H1 (cell line): ENCODE results near the gene IZUMO4. TPM values are rescaled to one million over a fixed set of nuclear protein-coding genes. Genes with fewer than 3 reads are reported as not detected.

Source experiments
- CTCF ChIA-PET: fragments of 300-600 bp; sonication (Branson Sonifier 250); formaldehyde crosslinking; loops from one replicate; lab custom pipeline; 2021; ENCODE audit not compliant: partially characterized antibody; lab: Charles Lee
- POLR2A ChIA-PET: fragments of 300-600 bp; sonication (Branson Sonifier 250); formaldehyde crosslinking; loops from one replicate; lab custom pipeline; 2021; ENCODE audit warnings: inconsistent platforms; ENCODE audit not compliant: partially characterized antibody; lab: Charles Lee
- DNase-seq, 2 experiments: peaks; one replicate each; pipeline versions ENCODE4 v3.0.0 to v3.0.0-alpha.2; 2010 to 2022; ENCODE audit warnings: low spot score in 2 of 2, low read depth in 1 of 2, mixed read lengths in 1 of 2
- FAIRE-seq: peaks from 2 replicates; lab custom pipeline; 2011; peaks lifted over from hg19 to GRCh38; lab: Jason Lieb, UNC
- H2AFZ ChIP-seq: 2 replicates; pipeline ENCODE4 v1.8.1; 2012; ENCODE audit warnings: low read length, inconsistent platforms
- H2AK5ac ChIP-seq: 2 replicates; pipeline ENCODE4 v1.6.1; 2013; ENCODE audit warnings: low read depth, low read length
- H2BK120ac ChIP-seq: replicated peaks from 2 replicates; pipeline ENCODE3; 2013; ENCODE audit warnings: low read depth, low read length, inconsistent platforms
- H2BK12ac ChIP-seq: 2 replicates; pipeline ENCODE4 v1.6.1; 2013; ENCODE audit warnings: low read depth, low read length
- H2BK15ac ChIP-seq: 2 replicates; pipeline ENCODE4 v1.6.1; 2013; ENCODE audit warnings: low read length
- H2BK20ac ChIP-seq: 2 replicates; pipeline ENCODE4 v1.6.1; 2013; ENCODE audit warnings: low read length
- H2BK5ac ChIP-seq: 2 replicates; pipeline ENCODE4 v1.6.1; 2013; ENCODE audit warnings: low read depth, low read length
- H3K14ac ChIP-seq: 2 replicates; pipeline ENCODE4 v1.6.1; 2013; ENCODE audit warnings: inconsistent platforms; ENCODE audit not compliant: insufficient read length
- H3K18ac ChIP-seq: 2 replicates; pipeline ENCODE4 v1.6.1; 2013; ENCODE audit warnings: low read length; ENCODE audit errors: extremely low read depth
- H3K23ac ChIP-seq: 2 replicates; pipeline ENCODE4 v1.6.1; 2013; ENCODE audit warnings: inconsistent platforms; ENCODE audit not compliant: insufficient read length
- H3K23me2 ChIP-seq: 2 replicates; pipeline ENCODE4 v1.6.1; 2013; ENCODE audit warnings: low read depth, low read length
- H3K27ac ChIP-seq: 2 replicates; pipeline ENCODE4 v1.6.1; 2011; ENCODE audit warnings: low read depth, low read length, inconsistent platforms
- H3K27me3 ChIP-seq, 4 experiments: replicated peaks in 1 of 4; 1 replicate in 1 of 4; 2 replicates in 3 of 4; pipeline versions ENCODE4 v1.6.1 to v1.8.1; 2011 to 2013; ENCODE audit warnings: low read length in 3 of 4, mild to moderate bottlenecking in 3 of 4, inconsistent platforms in 2 of 4, mixed read lengths in 2 of 4, moderate library complexity in 1 of 4; ENCODE audit not compliant: control insufficient read depth in 3 of 4, insufficient read depth in 3 of 4; ENCODE audit errors: extremely low read depth in 1 of 4
- H3K36me3 ChIP-seq, 4 experiments: 2 replicates each; pipeline versions ENCODE4 v1.6.1 to v1.8.1; 2011 to 2013; ENCODE audit warnings: mild to moderate bottlenecking in 4 of 4, low read length in 3 of 4, moderate library complexity in 2 of 4, control low read depth in 1 of 4, inconsistent platforms in 1 of 4; ENCODE audit not compliant: insufficient read depth in 4 of 4, control insufficient read depth in 2 of 4
- H3K4ac ChIP-seq: replicated peaks from 2 replicates; pipeline ENCODE3; 2013; ENCODE audit warnings: low read length, low read depth, mixed read lengths, inconsistent platforms; ENCODE audit not compliant: insufficient read length
- H3K4me1 ChIP-seq, 4 experiments: replicated peaks in 1 of 4; 1 replicate in 1 of 4; 2 replicates in 3 of 4; pipeline versions ENCODE4 v1.6.1 to v1.8.1; 2011 to 2013; ENCODE audit warnings: low read length in 3 of 4, inconsistent platforms in 2 of 4, mixed read lengths in 1 of 4; ENCODE audit not compliant: insufficient read depth in 4 of 4, control insufficient read depth in 3 of 4
- H3K4me2 ChIP-seq, 2 experiments: 2 replicates each; pipeline versions ENCODE4 v1.6.1 to v1.8.1; 2011 to 2013; ENCODE audit warnings: low read depth in 2 of 2, low read length in 2 of 2, control low read depth in 1 of 2, inconsistent platforms in 1 of 2, mild to moderate bottlenecking in 1 of 2; ENCODE audit not compliant: insufficient read depth in 1 of 2
- H3K4me3 ChIP-seq, 4 experiments: fragments of 200-600, 300-600 bp in 1 of 4; sonication (generic), shearing (Covaris generic), sonication (Bioruptor Twin) in 1 of 4; 2 replicates each; pipeline versions ENCODE4 v1.5.1 to v1.8.1; 2011 to 2016; ENCODE audit warnings: low read length in 4 of 4, low read depth in 3 of 4, control low read depth in 2 of 4, inconsistent platforms in 2 of 4, mild to moderate bottlenecking in 2 of 4, mixed read lengths in 1 of 4, moderate library complexity in 1 of 4; ENCODE audit not compliant: insufficient read depth in 2 of 4; ENCODE audit errors: extremely low read depth in 1 of 4
- H3K56ac ChIP-seq: replicated peaks from 2 replicates; pipeline ENCODE3; 2013; ENCODE audit warnings: low read depth, mild to moderate bottlenecking, mixed read lengths, low read length, inconsistent platforms; ENCODE audit not compliant: insufficient read length
- H3K79me1 ChIP-seq: 2 replicates; pipeline ENCODE4 v1.6.1; 2013; ENCODE audit warnings: low read depth, low read length, control low read depth
- H3K79me2 ChIP-seq, 2 experiments: 2 replicates each; pipeline versions ENCODE4 v1.6.1 to v1.8.1; 2012 to 2013; ENCODE audit warnings: low read length in 2 of 2, mild to moderate bottlenecking in 2 of 2, inconsistent platforms in 1 of 2; ENCODE audit not compliant: insufficient read depth in 2 of 2, control insufficient read depth in 1 of 2
- H3K9ac ChIP-seq, 4 experiments: replicated peaks in 1 of 4; 1 replicate in 1 of 4; 2 replicates in 3 of 4; pipeline versions ENCODE4 v1.6.1 to v1.8.1; 2011 to 2013; ENCODE audit warnings: low read depth in 3 of 4, low read length in 3 of 4, control low read depth in 2 of 4, mild to moderate bottlenecking in 2 of 4, moderate library complexity in 2 of 4, inconsistent platforms in 1 of 4; ENCODE audit errors: extremely low read depth in 1 of 4
- H3K9me3 ChIP-seq, 2 experiments: 2 replicates each; pipeline versions ENCODE4 v1.6.1 to v1.8.1; 2012 to 2013; ENCODE audit warnings: mild to moderate bottlenecking in 2 of 2, moderate library complexity in 2 of 2, control low read depth in 1 of 2, inconsistent platforms in 1 of 2, low read depth in 1 of 2, low read length in 1 of 2, mixed read lengths in 1 of 2; ENCODE audit not compliant: insufficient read depth in 2 of 2
- H4K20me1 ChIP-seq, 2 experiments: replicated peaks in 1 of 2; 2 replicates each; pipeline versions ENCODE3 to v1.8.1; 2011 to 2013; ENCODE audit warnings: inconsistent platforms in 2 of 2, low read length in 2 of 2, mild to moderate bottlenecking in 1 of 2; ENCODE audit not compliant: insufficient read depth in 2 of 2, control insufficient read depth in 1 of 2
- H4K5ac ChIP-seq: 2 replicates; pipeline ENCODE4 v1.6.1; 2013; ENCODE audit warnings: low read length, low read depth, mixed read lengths, inconsistent platforms; ENCODE audit not compliant: insufficient read length
- H4K8ac ChIP-seq: 2 replicates; pipeline ENCODE4 v1.8.0; 2013; ENCODE audit warnings: mild to moderate bottlenecking, moderate library complexity, low read length, inconsistent platforms; ENCODE audit not compliant: insufficient read depth; ENCODE audit errors: extremely low read depth
- H4K91ac ChIP-seq: replicated peaks from 2 replicates; pipeline ENCODE3; 2013; ENCODE audit warnings: low read length, mixed read lengths, inconsistent platforms; ENCODE audit not compliant: insufficient read length
- ATF2 ChIP-seq: IDR thresholded peaks from 2 replicates; pipeline ENCODE4 v1.6.1; 2012; ENCODE audit warnings: low read length, inconsistent platforms
- CEBPB ChIP-seq: IDR thresholded peaks from 2 replicates; pipeline ENCODE4 v1.6.1; 2012; ENCODE audit warnings: low read depth, low read length
- CREB1 ChIP-seq: IDR thresholded peaks from 2 replicates; pipeline ENCODE4 v1.6.1; 2012; ENCODE audit warnings: inconsistent platforms
- E2F6 ChIP-seq: IDR thresholded peaks from 2 replicates; pipeline ENCODE4 v1.6.1; 2012; ENCODE audit warnings: inconsistent platforms
- RNF2 ChIP-seq: fragments of 200-900, 300-1000 bp; sonication (generic); IDR thresholded peaks from 2 replicates; pipeline ENCODE4 v1.7.1; 2016; ENCODE audit warnings: borderline replicate concordance, low read depth, mild to moderate bottlenecking, antibody characterized with exemption, low read length; ENCODE audit not compliant: poor library complexity, severe bottlenecking; ENCODE audit errors: missing control alignments
- SIN3A ChIP-seq, 2 experiments: IDR thresholded peaks in 1 of 2; conservative IDR thresholded peaks in 1 of 2; 2 replicates each; pipeline ENCODE4 v1.6.1; 2011 to 2012; ENCODE audit warnings: low read length in 2 of 2, improper control_type of control experiment in 1 of 2, low read depth in 1 of 2, mild to moderate bottlenecking in 1 of 2
- SIX5 ChIP-seq: IDR thresholded peaks from 2 replicates; pipeline ENCODE4 v1.6.1; 2011; ENCODE audit warnings: mild to moderate bottlenecking, low read depth, low read length
- TAF7 ChIP-seq: optimal IDR thresholded peaks from 2 replicates; pipeline ENCODE3; 2011; ENCODE audit warnings: low read depth, mild to moderate bottlenecking, inconsistent platforms, low read length, moderate library complexity, borderline replicate concordance
- TEAD4 ChIP-seq: IDR thresholded peaks from 2 replicates; pipeline ENCODE4 v1.6.1; 2012; ENCODE audit warnings: low read depth, low read length, inconsistent platforms, mixed read lengths
- YY1 ChIP-seq: IDR thresholded peaks from 2 replicates; pipeline ENCODE4 v1.6.1; 2011; ENCODE audit warnings: low read depth, mild to moderate bottlenecking, low read length
- WGBS, 2 experiments: shearing (Covaris generic) in 1 of 2; methylation state at CpG; one replicate each; pipeline versions ENCODE4 v1.1.6 to v1.1.7; 2013 to 2015; ENCODE audit warnings: low lambda C conversion rate in 2 of 2, mixed read lengths in 2 of 2, inconsistent platforms in 1 of 2, low coverage in 1 of 2, missing lambda C conversion rate in 1 of 2; ENCODE audit not compliant: insufficient replicate concordance in 2 of 2, insufficient coverage in 1 of 2, insufficient read length in 1 of 2; ENCODE audit errors: extremely low coverage in 1 of 2, missing lambda C conversion rate in 1 of 2; 5-methylcytosine and 5-hydroxymethylcytosine counted together
- polyA plus RNA-seq, 7 experiments: library from polyadenylated mRNA; depleted of rRNA in 3 of 7; stranded (reverse) in 5 of 7; unstranded in 2 of 7; fragments of >200 nt in 5 of 7; fragments of 200-250 nt in 2 of 7; gene quantifications; 1 replicate in 5 of 7; 2 replicates in 1 of 7; 4 replicates in 1 of 7; pipeline versions ENCODE4 v1.2.1 to v1.2.3, GENCODE V29; 2011 to 2013; ENCODE audit warnings: missing spikeins in 2 of 7, mixed read lengths in 2 of 7
- total RNA-seq: library from RNA; stranded (reverse); fragmentation: NEBNext Ultra II Directional; extraction: Animal tissue kit (Norgen Biotek cat#: 25700); gene quantifications from 2 replicates; pipeline ENCODE4 v1.2.1, GENCODE V29; 2021

The IZUMO4 gene
- total and polyA plus RNA-seq, 2 of the 8 experiments (the other 6 are each of a cell fraction or from before 2014, with no cell fraction given), result 1.8 to 1.9 TPM

GRCh38 chr19:2087621-2088100 lies 9.1 kb upstream of the IZUMO4 start:
- Histone ChIP-seq H3K79me1 (no peaks in the 10 kb centered on the region), H4K91ac (no peak overlapping the region), H3K4me1 (peaks cover 0 to 7% (median 4%) of the 10 kb centered on the region in 4 experiments; a peak in 3 of 7 replicates), H4K8ac (no peak overlapping the region), H3K4me3 (no peak overlapping the region), H3K18ac (no peak overlapping the region), H4K5ac (no peak overlapping the region), H2BK12ac (no peak overlapping the region), H2BK5ac (no peak overlapping the region), H3K23me2 (no peaks in the 10 kb centered on the region), H3K27ac (no peak overlapping the region), H3K4ac (no peak overlapping the region), H3K79me2 (no peaks in the 10 kb centered on the region), H2AFZ (no peak overlapping the region)
- CTCF ChIA-PET, result interaction anchor here (1.0 to 1.7 kb wide), 5 partner anchors 8 to 85 kb away, joined by 3 to 5 read pairs (median 4); no protein-coding TSS in a partner anchor
- 90% methylated on average over 11 of the region's 14 CpGs; no CpG with 5 or more reads in 1 of the 2 experiments for WGBS, 2 experiments
- FAIRE-seq, result no peak
- TF ChIP-seq RNF2 (no peak), SIX5 (no peak), SIN3A (conservative IDR thresholded peaks at IDR 0.05 in 1 of 2, IDR thresholded peaks at IDR 0.05 in 1 of 2; ENCODE audit: low read depth in 1 of 2, low read length in 2 of 2) (no peak), TEAD4 (no peak), CEBPB (no peak), YY1 (no peak), TAF7 (no peak), E2F6 (no peak), ATF2 (no peak), CREB1 (no peak)
- TF ChIP-seq, all 59 proteins: peak for 0
- Histone ChIP-seq H3K56ac (no peak overlapping the region), H3K9ac (no peak overlapping the region), H2BK15ac (no peak overlapping the region), H3K14ac (no peak overlapping the region), H3K27me3 (no peaks in the 10 kb centered on the region), H2BK20ac (no peak overlapping the region), H3K9me3 (no peaks in the 10 kb centered on the region), H4K20me1 (no peaks in the 10 kb centered on the region), H2BK120ac (no peak overlapping the region), H3K4me2 (no peak overlapping the region), H2AK5ac (no peak overlapping the region), H3K23ac (no peak overlapping the region), H3K36me3 (no peaks in the 10 kb centered on the region)
- POLR2A ChIA-PET, result interaction anchor here (2.6 kb wide), 1 partner anchor 36 kb away, joined by 14 read pairs; no protein-coding TSS in a partner anchor
- DNase-seq, result no peak
